HG03025 (cell line): ENCODE measurements around the gene AKT3.
"Not testable (repeated sequence)": the region's sequence is repeated elsewhere in the genome, so short reads cannot be mapped to it uniquely, and the experiment has no call there.

ENCODE experiments used
- ATAC-seq: cut with Tn5 transposase; IDR thresholded peaks from one replicate; pipeline ENCODE4 v1.9.1; 2021; ENCODE audit warnings: mild to moderate bottlenecking, moderate library complexity; ENCODE audit not compliant: unreplicated experiment, low FRiP score

Gene AKT3

DNA sequence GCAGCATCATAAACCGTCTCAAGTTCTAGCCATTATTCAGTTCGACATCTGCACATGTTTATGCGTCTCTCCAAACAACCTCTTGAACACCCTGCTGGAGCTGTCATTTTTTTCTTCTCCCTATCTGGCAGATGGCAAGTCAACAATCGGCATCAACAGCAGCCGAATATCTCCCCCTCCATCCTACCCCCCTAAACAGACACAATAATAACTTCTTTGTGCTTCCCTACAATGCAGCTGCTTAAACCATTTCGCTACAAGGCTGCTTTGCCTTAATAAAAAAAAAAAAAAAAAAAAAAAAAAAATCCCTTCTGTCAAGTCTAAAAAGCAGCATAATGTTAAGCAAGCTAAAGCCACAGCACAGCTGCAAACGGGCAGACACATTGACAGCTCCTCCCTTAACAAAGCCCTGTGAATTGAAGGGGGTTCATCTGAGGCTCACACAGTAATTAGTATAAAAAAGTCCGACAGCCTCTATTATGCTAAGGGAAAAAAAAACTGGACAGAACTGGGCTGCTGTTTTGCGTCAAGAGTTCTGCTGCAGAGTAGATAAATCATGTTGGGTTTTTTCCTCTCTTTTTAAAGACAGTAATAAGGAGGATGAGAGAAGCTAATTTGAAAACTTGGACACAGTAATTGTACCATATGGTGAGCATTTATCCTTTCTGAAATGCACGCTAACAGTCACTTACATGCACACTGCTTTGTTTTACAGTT is 136.4 kb downstream of the AKT3 start:
- no peak for ATAC-seq

DNA sequence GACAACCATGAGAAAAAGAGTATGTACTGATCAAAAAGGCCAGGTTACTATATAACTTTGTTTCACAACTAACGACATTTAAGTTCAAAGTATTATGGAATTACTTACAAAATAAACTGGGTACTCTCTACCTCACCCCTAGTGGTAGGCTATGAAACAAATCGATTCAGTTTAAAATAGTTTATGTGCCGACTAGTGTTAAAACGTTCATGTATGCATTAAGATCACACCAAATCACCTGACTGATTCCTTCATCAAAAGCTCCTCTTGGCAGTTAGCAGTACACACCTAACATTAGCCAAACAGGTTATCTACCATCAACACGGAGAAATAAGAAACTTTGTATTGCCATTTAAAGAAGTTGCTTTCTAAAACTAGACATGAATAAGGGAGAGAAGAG is 137.1 kb downstream of the AKT3 start:
- ATAC-seq, result no peak

- ATAC-seq, result no peak
Measured at GRCh38 chr1:243712242-243712641, 137.8 kb downstream of the AKT3 start.

DNA sequence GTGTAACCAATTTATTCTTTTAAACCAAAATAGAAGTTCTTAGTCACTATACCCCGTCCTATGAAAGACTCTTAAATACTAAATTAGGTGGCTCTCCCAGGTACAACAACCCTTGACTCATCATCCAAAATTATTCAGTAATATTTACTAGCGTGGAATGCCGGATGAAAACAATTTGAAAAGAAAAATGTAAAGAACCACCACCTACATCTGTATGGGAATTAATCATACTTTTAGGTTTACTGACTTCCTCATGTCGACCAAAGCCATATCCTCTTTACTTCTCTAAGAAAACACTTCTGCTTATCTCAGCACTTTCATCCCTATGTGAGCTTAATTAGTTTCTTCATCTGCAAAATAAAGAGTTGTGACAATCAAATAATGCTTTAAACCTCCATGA is 139.6 kb downstream of the AKT3 start:
- no peak for ATAC-seq

GRCh38 chr1:243708210-243708609 is 141.8 kb downstream of the AKT3 start:
- no peak for ATAC-seq

- no peak for ATAC-seq
Measured at GRCh38 chr1:243706563-243706962, 143.5 kb downstream of the AKT3 start.

DNA sequence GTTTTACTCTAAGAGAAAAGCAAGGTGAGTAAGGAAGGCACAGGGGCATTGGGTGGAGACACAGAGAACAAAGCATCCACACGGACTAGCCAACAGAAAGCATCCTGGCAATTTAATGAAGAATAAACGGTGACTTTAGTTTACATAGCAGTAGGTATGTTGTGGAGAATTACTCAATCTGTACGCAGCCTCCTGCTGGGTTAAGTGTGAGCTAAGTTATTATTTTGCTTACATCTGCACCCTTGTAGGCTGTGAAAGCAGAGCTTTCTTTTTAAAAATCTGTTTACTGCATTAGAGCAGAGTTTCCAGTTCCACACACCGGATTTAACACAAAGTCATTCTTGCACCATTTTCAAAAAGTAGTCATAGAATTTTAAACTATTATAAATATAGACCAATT is 144.5 kb downstream of the AKT3 start:
- no peak for ATAC-seq

- ATAC-seq, result no peak
Measured at GRCh38 chr1:243701872-243702271, 148.2 kb downstream of the AKT3 start.

- no peak for ATAC-seq
Measured at GRCh38 chr1:243693800-243694199, 156.2 kb downstream of the AKT3 start.

DNA sequence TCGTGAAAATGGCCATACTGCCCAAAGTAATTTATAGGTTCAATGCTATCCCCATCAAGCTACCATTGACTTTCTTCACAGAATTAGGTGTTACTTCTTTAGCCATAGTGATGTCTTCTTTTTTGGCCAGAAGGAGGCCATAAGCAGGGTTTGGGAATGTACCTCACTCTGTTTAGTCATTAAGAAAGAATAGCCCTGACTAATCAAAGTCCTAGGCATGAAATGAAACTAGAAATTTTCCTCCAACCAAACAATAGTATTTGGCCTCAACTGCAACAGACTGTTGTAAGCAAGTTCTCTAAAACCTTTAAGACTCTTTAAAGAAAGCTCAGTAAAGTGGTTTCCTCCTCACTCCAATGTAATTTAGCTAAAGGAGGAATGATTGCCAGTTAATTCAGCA is 163.9 kb downstream of the AKT3 start:
- no peak for ATAC-seq

GRCh38 chr1:243680860-243681259 is 169.2 kb downstream of the AKT3 start:
- no peak for ATAC-seq

GRCh38 chr1:243672539-243673074 is 177.4 kb downstream of the AKT3 start:
- ATAC-seq, result no peak

- peak; percentile 86 for ATAC-seq
Measured at GRCh38 chr1:243667591-243667990, 182.5 kb downstream of the AKT3 start.

- no peak for ATAC-seq
Measured at GRCh38 chr1:243667133-243667532, 182.9 kb downstream of the AKT3 start.

GRCh38 chr1:243663651-243664050 is 186.4 kb downstream of the AKT3 start:
- ATAC-seq, result no peak

DNA sequence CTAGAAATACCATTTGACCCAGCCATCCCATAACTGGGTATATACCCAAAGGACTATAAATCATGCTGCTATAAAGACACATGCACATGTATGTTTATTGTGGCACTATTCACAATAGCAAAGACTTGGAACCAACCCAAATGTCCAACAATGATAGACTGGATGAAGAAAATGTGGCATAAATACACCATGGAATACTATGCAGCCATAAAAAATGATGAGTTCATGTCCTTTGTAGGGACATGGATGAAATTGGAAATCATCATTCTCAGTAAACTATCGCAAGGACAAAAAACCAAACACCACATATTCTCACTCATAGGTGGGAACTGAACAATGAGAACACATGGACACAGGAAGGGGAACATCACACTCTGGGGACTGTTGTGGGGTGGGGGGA is 187.9 kb downstream of the AKT3 start:
- ATAC-seq, result not testable (repeated sequence)

- ATAC-seq, result no peak
Measured at GRCh38 chr1:243658594-243659105, 191.4 kb downstream of the AKT3 start.

DNA sequence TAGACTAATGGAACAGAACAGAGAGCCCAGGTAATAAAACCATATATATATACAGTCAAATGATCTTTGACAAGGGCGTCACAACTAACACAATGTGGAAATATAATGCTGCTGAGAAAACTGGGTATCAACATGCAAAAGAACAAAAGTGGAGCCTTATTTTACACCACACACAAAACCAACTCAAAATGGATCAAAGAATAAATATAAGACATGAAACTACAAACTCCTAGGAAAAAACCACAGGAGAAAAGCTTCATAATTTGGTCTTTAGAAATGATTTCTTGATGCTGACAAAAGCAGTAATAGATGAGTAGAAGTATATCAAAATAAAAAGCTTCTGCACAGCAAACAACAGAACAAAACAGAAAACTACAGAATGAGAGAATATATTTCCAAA is 192.2 kb downstream of the AKT3 start:
- ATAC-seq, result no peak

GRCh38 chr1:243649530-243649929 is 200.5 kb downstream of the AKT3 start:
- not testable (repeated sequence) for ATAC-seq

GRCh38 chr1:243646841-243647240 is 203.2 kb downstream of the AKT3 start:
- ATAC-seq, result no peak

DNA sequence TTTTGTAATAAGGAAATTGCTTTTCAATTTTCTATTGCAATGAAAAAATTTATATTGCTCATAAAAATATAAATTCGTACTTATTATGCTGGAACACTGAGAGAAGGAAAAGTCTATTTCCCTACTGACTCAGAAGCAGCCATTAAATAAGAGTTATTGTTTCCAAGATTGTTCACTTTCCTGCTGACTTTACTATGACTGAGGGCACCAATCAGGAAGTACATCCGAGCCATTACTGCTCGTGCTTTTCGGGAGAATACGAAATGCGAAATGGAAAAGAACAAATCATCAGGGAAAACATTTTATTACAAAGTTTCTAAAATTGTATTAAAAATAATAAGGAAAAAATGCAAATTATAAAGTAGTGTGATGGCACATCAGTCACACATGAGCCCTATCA is 204.8 kb downstream of the AKT3 start:
- ATAC-seq, result no peak

DNA sequence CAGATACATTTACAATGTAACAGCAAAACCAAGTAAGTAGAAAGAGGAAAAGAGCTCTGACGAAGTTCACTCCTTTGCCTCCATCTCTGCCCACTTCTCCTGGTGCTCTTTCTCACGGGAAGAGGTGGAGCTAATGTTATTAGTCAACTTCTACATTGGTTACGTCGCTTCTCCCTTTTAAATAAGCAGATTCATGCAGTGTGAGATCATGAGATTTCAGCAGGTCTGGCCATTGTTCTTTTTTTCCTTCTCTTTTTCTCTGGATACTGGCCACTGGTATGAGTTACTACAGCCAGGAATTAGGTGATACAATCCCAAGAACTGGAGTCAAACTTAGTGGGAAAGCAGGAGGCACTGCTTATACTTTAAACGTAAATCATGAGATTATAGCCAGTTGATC is 207.1 kb downstream of the AKT3 start:
- no peak for ATAC-seq
